ENCODE measurements around the gene KITLG. TPM values are rescaled to one million over a fixed set of nuclear protein-coding genes. Genes with fewer than 3 reads are reported as not detected.

KITLG gene
- polyA plus RNA-seq, 1 of the 3 experiments (the other 2 are of a cell fraction), result 8.9 TPM

- peak overlapping the region in 1 of 2 experiments; percentile 39; a peak in 1 of 4 replicates for H3K27ac ChIP-seq (ENCODE audit: low read depth in 2 of 2, low read length in 1 of 2)
- no peak for TF ChIP-seq EP300 (IDR thresholded peaks at IDR 0.05; ENCODE audit: borderline replicate concordance in 1 of 2, low read depth in 1 of 2, low read length in 1 of 2)
- TF ChIP-seq FOSL2 (IDR thresholded peaks at IDR 0.05; ENCODE audit: borderline replicate concordance, low read depth), result peak; percentile 26; the same call in 1 of the 2 replicates
- TF ChIP-seq JUND (IDR thresholded peaks at IDR 0.05), result peak; percentile 23; the same call in 1 of the 2 replicates
- no peaks in the 10 kb centered on the region for H3K9me2 ChIP-seq
- no peak overlapping the region for H3K4me2 ChIP-seq
- no peaks in the 10 kb centered on the region for H3K79me2 ChIP-seq (ENCODE audit: insufficient read depth)
- H3K4me3 ChIP-seq (ENCODE audit: low read depth in 2 of 2, low read length in 1 of 2), result no peak overlapping the region
- no peaks in the 10 kb centered on the region for H3K36me3 ChIP-seq (replicated peaks in 1 of 2; ENCODE audit: control insufficient read depth in 1 of 2, insufficient read depth in 2 of 2, low read length in 1 of 2)
- H4K20me1 ChIP-seq (ENCODE audit: insufficient read depth), result no peaks in the 10 kb centered on the region
- no peak for DNase-seq
- H3K9ac ChIP-seq, result no peak overlapping the region
- H3K4me1 ChIP-seq (ENCODE audit: control insufficient read depth in 1 of 2, insufficient read depth in 2 of 2, low read depth in 1 of 2, low read length in 1 of 2), result peaks cover 0 to 5% of the 10 kb centered on the region in 2 experiments; a peak in 2 of 4 replicates
- 72% methylated on average over 3 of the region's 3 CpGs for WGBS (ENCODE audit: low lambda C conversion rate)
- CTCF ChIA-PET, result interaction anchor here (0.6 kb wide), 1 partner anchor 54 kb away, joined by 3 read pairs; no protein-coding TSS in a partner anchor
- no peak overlapping the region for H2AFZ ChIP-seq (ENCODE audit: low read depth)
- H3K9me3 ChIP-seq, result no peaks in the 10 kb centered on the region
- H3F3A ChIP-seq (replicated peaks; ENCODE audit: insufficient read depth), result no peaks in the 10 kb centered on the region
- H3K27me3 ChIP-seq (ENCODE audit: insufficient read depth), result no peaks in the 10 kb centered on the region
- POLR2A ChIA-PET, result no interaction called here
These were observed 107.5 kb downstream of the KITLG start for GRCh38 chr12:88472775-88473174.

GRCh38 chr12:88472248-88472647 is 108.0 kb downstream of the KITLG start:
- Histone ChIP-seq H4K20me1 (ENCODE audit: insufficient read depth) (no peaks in the 10 kb centered on the region), H3K27ac (ENCODE audit: low read depth in 2 of 2, low read length in 1 of 2) (peak overlapping the region in 1 of 2 experiments; percentile 39; a peak in 2 of 4 replicates), H3K4me1 (ENCODE audit: control insufficient read depth in 1 of 2, insufficient read depth in 2 of 2, low read depth in 1 of 2, low read length in 1 of 2) (peaks cover 0 to 5% of the 10 kb centered on the region in 2 experiments; a peak in 2 of 4 replicates), H3K9ac (no peak overlapping the region), H3K4me3 (ENCODE audit: low read depth in 2 of 2, low read length in 1 of 2) (no peak overlapping the region), H3K27me3 (ENCODE audit: insufficient read depth) (no peaks in the 10 kb centered on the region), H3K79me2 (ENCODE audit: insufficient read depth) (no peaks in the 10 kb centered on the region), H2AFZ (ENCODE audit: low read depth) (no peak overlapping the region), H3K9me2 (no peaks in the 10 kb centered on the region), H3K9me3 (no peaks in the 10 kb centered on the region), H3K4me2 (no peak overlapping the region), H3K36me3 (replicated peaks in 1 of 2; ENCODE audit: control insufficient read depth in 1 of 2, insufficient read depth in 2 of 2, low read length in 1 of 2) (no peaks in the 10 kb centered on the region), H3F3A (replicated peaks; ENCODE audit: insufficient read depth) (no peaks in the 10 kb centered on the region)
- no peak for DNase-seq
- TF ChIP-seq EP300 (IDR thresholded peaks at IDR 0.05; ENCODE audit: borderline replicate concordance in 1 of 2, low read depth in 1 of 2, low read length in 1 of 2), result no peak
- 0 out of 2 replicates have a peak, but pooled peaks have one; percentile 22 for TF ChIP-seq NFIC (IDR thresholded peaks at IDR 0.05; ENCODE audit: borderline replicate concordance)
- ChIA-PET POLR2A (no interaction called here), CTCF (interaction anchor here (0.6 kb wide), 1 partner anchor 55 kb away, joined by 3 read pairs; no protein-coding TSS in a partner anchor)
- WGBS (ENCODE audit: low lambda C conversion rate), result 81% methylated on average over 2 of the region's 2 CpGs

GRCh38 chr12:88471331-88472045 is 108.8 kb downstream of the KITLG start:
- H3K27ac ChIP-seq (ENCODE audit: low read depth in 2 of 2, low read length in 1 of 2), result peak overlapping the region in 1 of 2 experiments; percentile 39; a peak in 2 of 4 replicates
- H3K4me2 ChIP-seq, result no peak overlapping the region
- 90% methylated on average over 4 of the region's 4 CpGs for WGBS (ENCODE audit: low lambda C conversion rate)
- DNase-seq, result no peak
- H3K9ac ChIP-seq, result no peak overlapping the region
- no peaks in the 10 kb centered on the region for H3K79me2 ChIP-seq (ENCODE audit: insufficient read depth)
- H3K36me3 ChIP-seq (replicated peaks in 1 of 2; ENCODE audit: control insufficient read depth in 1 of 2, insufficient read depth in 2 of 2, low read length in 1 of 2), result no peaks in the 10 kb centered on the region
- ChIA-PET POLR2A (no interaction called here), CTCF (no interaction called here)
- no peak overlapping the region for H2AFZ ChIP-seq (ENCODE audit: low read depth)
- H3K4me1 ChIP-seq (ENCODE audit: control insufficient read depth in 1 of 2, insufficient read depth in 2 of 2, low read depth in 1 of 2, low read length in 1 of 2), result peaks cover 0 to 5% of the 10 kb centered on the region in 2 experiments; a peak in 2 of 4 replicates
- no peaks in the 10 kb centered on the region for H3F3A ChIP-seq (replicated peaks; ENCODE audit: insufficient read depth)
- TF ChIP-seq TCF12 (IDR thresholded peaks at IDR 0.05) (peak; percentile 29; the same call in 1 of the 2 replicates), RXRA (IDR thresholded peaks at IDR 0.05; ENCODE audit: borderline replicate concordance, low read depth) (peak; percentile 25; the same call in 1 of the 2 replicates), JUND (IDR thresholded peaks at IDR 0.05) (peak; percentile 32; the same call in 1 of the 2 replicates), MEF2A (IDR thresholded peaks at IDR 0.05; ENCODE audit: borderline replicate concordance, low read depth) (no peak), FOSL2 (IDR thresholded peaks at IDR 0.05; ENCODE audit: borderline replicate concordance, low read depth) (peak; percentile 36; the same call in 1 of the 2 replicates), EP300 (IDR thresholded peaks at IDR 0.05; ENCODE audit: borderline replicate concordance in 1 of 2, low read depth in 1 of 2, low read length in 1 of 2) (0 out of 4 replicates have a peak, but pooled peaks of 1 of the 2 experiments have one; percentile 6), NFIC (IDR thresholded peaks at IDR 0.05; ENCODE audit: borderline replicate concordance) (peak; percentile 51), SMC3 (IDR thresholded peaks at IDR 0.05; ENCODE audit: low read depth, low read length) (no peak)
- H3K9me2 ChIP-seq, result no peaks in the 10 kb centered on the region
- no peak overlapping the region for H3K4me3 ChIP-seq (ENCODE audit: low read depth in 2 of 2, low read length in 1 of 2)
- H3K9me3 ChIP-seq, result no peaks in the 10 kb centered on the region
- no peaks in the 10 kb centered on the region for H4K20me1 ChIP-seq (ENCODE audit: insufficient read depth)
- H3K27me3 ChIP-seq (ENCODE audit: insufficient read depth), result no peaks in the 10 kb centered on the region

Data from SK-N-SH (cell line).